Stimulated activated CD8-positive, alpha-beta memory T cell treated with anti-CD3 and anti-CD28 coated beads, Interleukin-2, amount 100 ng/mL, for 48 hours (primary cell): ENCODE data around the gene CAMTA1.

ENCODE experiments used
- DNase-seq, 2 donors: peaks; one replicate each; pipeline ENCODE4 v3.0.0-alpha.2; 2020; ENCODE audit warnings: low read depth in 2 of 2

Gene CAMTA1

DNA sequence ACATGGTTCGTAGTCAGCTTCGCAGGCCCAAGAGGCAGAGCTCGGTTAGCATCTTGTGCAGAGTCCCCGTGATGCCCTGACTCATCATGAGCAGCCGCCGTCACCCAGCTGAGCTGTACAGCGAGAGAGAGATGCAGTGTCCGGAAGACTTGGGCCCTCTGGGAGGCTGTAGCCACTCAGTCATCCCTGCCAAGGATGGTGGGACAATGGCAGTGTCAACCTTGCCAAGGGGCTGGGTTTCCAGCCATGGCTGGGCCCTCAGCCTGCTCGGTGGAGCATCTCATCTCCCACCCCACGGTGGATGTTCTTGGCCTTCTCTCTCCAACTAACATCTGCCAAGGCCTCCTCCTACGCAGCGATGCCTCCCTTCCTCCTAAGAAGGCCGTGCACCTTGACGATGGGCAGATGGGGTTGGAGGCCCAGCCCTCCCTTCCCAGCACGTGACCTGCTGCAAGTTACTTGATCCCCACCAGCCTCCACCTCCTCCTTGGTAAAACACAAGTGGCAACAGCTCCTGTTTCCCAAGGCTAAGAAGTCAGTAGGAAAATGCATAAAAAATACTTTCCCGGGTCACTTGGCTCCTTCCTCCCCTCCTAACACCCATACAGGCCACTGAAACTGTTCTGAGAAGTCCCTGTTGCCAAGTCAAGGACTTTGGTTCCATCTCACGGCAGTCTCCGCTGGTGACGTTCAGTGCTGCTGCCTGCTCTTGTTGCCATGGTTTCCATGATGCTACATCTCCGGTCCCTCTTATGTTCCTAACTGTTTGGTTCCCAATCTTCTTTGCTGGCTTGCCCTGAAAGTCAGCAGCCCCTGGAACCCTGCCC lies 601.2 kb downstream of the CAMTA1 start:
- no peak for DNase-seq

DNA sequence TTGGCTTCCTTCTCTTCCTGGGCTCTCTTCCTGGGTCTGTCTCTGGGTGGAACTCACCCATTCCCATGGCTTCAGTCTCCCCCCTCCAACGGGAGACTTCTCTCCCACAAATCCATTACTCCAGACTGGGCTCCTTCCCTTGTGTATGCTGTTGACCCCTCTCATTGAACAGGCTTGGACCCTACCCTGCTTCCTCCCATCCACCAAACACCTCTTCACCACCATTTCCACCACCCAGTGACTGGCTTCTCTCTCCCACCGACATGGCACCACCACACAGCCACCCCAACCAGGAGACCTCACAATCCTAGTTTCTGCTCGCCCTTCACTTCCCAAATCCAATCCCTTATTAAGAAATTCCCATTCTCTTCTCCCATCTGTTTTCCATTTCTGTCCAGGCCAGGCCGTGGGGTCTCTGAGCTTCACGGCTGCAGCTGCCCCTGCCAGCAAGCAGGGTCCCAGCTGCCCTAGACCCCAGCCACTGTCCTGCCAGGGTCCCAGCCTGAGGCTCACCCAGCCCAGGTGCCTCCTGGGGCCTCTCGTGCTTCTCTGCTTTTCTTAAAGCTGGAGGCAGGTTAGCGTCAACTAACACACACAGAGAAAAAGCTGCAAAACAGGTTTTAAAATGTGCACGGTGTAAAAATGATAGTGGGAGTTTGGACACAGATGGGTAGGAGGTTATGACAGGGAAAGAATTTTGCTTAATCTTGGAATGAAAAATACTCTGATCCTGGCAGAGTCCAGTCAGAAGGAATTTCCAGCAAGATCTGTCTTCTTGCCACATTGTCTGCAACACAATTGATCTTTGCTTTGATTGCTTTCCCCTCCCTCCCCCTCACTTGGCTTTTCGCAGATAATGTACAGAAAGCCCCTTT lies 602.0 kb downstream of the CAMTA1 start:
- DNase-seq, result no peak

DNA sequence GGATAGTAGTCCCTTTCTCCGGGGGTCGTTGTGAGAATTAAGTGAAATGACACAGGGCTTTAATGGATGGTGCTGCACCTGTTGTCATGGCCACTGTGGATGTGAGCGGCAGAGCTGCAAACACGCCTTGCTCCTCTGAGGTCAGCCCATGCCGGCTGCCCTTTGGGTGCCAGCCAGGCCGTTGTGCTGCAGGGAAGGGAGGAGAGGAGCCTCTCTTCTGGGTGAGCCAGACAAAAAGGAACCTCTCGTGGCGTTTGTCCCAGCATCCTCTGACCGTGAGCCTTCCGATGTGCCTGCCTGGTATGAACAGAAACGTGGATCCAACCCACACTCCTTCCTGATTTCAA lies 602.9 kb downstream of the CAMTA1 start:
- DNase-seq, result no peak

DNA sequence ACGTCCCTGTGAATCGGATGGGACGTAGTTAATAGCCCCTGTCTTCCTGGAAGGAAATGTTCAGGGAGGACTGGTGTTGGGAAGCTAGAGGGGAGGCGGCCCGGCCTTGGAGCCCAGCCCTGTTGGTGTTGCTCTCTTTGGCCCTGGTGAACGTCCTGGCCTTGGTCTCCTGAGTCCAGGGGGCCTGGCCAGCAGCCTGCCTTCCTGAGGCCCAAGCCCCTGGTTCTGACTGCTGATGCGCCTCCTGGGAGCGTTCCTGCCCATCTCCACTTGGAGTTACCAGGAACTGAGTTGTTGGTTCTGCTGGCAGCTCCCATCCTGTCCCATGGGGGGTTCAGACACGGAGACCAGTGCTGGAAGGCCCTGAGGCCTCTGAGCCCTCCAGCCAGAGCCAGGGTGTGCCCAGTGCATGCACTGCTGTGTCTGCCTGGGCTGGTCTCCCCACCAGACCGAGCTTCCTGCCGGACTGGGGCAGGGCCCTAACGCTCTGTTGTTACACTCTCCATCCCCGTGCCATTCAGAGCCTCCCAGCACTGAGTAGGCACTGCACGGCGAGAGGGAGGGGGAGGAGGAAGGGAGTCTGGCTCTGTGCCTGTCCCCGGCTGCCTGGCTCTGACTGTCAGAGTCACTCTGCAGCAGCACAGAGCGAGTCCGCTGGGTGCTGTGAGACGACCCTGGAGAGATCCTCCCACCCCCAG lies 603.4 kb downstream of the CAMTA1 start:
- DNase-seq, result no peak

DNA sequence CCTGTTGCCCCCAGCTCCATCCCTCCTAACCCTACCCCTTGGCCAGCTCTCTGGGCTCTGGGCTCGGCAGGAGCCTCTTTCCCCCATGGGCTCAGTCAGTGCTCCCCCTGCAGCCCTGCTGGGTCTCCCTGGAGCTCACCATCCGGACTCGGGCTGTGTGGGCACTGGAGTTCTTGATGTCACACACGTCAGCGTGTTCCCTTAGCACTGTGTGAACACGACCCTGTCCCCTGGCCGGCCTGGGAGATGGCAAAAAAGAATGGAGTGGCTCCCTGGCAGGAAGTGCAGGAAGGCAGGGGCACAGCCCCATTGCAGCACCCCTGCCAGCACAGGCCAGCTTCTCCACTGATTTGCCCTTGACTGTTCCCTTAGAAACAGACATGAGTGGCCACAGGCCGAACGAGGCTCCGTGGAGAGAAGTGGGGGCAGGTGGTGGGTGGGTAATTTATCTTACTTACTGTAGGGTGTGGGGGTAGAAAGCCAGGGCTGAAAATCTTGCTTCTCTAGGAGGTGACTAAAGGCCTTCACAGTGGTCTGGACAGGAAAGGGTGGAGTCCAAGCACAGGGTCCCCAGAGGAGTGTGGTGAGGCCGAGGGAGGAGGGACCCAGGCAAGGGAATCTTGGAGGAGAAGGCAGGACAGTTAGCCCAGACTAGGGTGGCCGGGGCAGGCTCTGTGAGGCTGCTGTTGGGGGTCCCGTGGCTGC lies 604.1 kb downstream of the CAMTA1 start:
- no peak for DNase-seq

DNA sequence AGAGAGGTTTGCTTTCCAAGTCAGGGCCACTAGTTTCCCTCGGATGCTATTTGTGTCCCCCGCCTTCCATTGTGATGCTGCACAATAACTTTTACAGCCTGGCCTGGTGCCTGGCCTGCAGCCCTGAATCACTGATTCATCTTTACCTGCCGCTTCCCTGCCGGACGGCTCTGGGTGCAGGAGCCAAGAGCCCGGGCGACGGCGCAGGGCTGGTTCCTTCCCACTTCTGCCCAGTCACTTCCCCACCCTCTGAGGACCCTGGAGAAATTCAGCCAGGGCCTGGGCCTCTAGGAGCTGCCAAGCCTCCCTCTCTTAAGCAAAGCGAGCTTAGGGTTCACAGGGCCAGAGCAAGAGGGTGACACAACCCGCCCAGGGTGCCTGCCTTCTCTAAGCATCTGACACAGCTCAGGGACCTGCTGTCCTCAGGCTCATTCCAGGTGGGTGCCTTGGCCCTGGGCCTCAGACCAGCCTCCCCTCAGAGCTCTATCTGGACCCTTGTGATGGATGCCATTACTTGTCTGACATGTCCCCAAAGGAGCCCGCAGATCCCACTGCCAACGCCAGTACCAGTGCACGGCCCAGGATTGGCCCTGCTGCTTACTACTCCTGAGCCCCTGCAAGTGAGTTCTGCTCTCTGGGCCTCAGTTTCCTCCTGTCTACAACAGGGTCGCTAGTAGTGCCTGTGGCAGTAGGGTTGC lies 604.8 kb downstream of the CAMTA1 start:
- no peak for DNase-seq

DNA sequence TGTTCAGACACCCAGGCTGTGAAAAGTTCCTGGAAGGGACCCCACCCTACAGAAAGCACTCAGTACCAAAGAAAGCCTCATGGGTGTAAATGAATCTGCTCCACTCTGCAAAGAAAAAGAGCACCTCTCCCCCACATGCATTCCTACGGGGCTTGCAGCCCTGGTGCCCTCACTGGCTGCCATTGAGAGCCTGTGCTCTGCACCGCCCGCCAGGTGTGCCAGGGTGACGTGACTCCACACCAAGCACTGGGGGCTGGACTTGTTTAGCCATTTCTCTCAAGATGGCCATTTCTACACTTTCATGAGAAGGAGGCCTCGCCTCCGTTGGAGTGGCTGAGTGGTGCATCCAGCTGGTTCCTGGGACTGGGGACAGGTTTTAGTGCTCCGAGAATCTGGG lies 605.3 kb downstream of the CAMTA1 start:
- DNase-seq, result no peak

DNA sequence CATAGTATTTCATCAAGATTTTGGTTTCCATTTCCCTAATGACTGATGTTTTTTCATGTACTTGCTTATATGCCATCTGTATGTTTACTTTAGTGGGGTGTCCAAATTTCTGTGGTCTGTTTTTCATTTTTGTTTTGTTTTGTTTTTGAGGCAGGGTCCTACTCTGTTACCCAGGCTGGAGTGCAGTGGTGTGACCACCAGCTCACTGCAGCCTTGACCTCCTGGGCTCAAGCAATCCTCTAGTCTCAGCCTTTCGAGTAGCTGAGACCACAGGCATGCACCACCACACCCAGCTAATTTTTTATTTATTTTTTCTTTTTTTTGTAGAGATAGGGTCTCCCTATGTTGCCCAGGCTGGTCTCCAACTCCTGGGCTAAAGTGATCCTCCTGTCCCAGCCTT lies 607.9 kb downstream of the CAMTA1 start:
- DNase-seq, result no peak

DNA sequence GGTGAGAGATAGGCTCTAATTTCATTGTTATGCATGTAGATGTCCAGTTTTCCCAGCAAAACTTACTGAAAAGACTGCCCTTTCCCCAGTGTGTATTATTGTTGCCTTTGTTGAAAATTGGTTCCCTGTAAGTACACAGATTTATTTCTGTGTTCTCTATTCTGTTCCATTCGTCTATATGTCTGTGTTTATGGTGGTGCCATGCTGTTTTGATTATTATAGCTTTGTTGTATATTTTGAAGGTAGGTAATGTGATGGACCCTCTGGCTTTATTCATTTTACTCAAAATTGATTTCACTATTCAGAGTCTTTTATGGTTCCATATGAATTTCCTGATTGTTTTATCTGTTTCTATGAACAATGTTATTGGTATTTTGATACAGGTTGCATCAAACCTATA lies 610.0 kb downstream of the CAMTA1 start:
- DNase-seq, result no peak

DNA sequence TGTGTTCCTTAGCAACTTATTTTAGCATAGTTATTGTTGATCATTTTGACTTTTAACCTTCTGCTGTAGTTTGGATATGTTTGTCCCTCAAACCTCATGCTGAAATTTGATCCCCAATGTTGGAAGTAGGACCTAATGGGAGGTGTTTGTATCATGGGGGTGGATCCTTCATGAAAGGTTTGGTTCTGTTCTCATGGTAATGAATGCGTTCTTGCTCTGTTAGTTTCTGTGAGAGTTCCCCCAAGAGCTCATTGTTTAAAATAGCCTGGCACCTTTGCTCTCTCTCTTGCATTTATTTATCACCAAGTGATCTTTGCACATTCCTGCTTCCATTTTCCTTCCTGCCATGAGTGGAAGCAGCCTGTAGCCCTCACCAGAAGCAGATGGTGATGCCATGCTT lies 613.7 kb downstream of the CAMTA1 start:
- no peak for DNase-seq

DNA sequence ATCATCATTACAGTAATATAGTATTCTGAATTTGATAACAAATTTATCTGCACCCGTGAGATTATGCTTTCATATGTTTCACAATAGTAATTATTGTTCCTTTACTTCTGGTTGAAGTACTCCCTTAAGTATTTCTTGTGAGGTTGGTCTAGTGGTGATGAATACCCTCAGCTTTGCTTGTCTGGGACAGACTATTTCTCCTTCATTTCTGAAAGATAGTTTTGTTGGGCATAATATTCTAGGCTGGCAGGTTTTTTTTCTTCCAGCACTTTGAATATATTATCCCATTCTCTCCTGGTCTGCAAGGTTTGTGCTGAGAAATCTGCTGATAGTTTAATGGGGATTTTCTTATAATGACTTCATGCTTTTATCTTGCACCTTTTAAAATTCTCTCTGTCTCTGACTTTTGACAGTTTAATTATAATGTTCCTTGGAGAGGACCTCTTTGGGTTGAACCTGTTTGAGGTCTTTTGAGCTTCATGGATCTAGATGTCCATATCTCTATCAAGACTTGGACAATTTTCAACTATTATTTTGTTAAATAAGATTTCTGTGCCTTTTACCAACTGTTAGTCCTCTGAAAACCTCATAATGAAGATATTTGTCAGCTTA lies 614.4 kb downstream of the CAMTA1 start:
- DNase-seq, result no peak

DNA sequence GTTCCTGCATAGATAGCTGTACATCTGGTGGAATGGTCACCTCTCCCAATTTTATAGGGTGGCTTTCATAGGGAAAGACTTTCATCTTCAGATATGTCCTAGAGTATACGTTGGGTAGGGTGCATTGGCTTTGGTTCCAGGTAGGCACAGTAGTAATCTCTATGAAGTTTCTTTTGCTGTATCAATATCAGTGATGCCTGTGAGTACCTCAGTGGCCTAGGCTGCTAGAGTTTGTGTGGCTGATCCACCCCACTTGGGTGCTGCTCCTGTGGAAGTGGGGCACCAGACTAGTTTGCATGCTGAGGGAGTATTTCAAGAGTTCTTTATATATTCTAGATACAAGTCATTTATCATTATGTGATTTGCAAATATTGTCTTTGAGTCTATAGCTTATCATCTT lies 615.3 kb downstream of the CAMTA1 start:
- DNase-seq, result no peak

DNA sequence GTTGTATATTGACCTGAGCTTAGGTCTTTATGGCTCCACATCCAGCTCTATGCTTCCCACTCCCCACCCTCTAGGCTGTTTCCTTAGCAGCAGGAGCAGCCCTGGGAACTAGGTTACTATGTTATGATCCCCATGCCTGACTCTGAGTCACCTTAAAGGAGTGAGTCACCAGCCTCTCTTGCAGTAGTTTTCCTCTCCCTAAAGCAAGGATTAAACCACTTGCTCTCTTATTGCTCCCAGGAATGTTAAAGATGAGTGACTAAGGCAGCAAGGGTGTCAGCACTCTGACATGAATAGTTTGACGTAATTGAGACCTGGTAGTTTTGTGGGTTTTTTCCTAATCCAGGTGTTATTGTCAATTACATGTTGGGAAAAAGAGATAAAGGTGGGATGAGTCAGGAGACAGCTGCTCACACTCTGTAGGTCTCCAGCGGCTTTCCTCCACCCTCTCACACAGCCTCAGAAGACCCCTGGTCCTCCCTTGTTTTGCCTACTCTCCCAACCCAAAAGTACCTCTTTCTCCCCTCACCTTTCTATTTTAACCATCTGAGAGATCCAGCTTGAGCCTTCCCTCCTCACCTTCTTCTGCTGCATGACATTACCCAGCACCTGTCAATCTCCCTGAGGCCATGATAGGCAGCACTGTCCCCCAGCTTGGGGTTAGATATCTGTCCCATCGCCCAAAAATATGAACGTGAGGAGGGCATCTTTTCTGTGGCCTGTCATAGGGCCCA lies 616.7 kb downstream of the CAMTA1 start:
- DNase-seq, result no peak

DNA sequence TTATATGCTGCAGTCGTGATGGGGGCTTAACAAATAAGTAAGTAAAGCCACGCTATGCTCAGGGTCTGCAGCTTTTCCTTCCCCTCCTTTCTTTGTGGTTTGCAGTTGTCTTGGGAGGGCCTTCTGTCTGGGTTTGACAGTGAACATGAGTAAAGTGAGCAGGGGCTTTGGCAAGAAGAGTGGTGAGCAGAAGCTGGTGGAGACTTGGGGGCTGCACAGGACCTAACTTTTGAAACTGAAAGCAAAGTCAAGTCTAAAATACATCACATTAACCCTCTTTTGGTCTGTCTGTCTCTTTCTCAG lies 617.2 kb downstream of the CAMTA1 start:
- no peak for DNase-seq

DNA sequence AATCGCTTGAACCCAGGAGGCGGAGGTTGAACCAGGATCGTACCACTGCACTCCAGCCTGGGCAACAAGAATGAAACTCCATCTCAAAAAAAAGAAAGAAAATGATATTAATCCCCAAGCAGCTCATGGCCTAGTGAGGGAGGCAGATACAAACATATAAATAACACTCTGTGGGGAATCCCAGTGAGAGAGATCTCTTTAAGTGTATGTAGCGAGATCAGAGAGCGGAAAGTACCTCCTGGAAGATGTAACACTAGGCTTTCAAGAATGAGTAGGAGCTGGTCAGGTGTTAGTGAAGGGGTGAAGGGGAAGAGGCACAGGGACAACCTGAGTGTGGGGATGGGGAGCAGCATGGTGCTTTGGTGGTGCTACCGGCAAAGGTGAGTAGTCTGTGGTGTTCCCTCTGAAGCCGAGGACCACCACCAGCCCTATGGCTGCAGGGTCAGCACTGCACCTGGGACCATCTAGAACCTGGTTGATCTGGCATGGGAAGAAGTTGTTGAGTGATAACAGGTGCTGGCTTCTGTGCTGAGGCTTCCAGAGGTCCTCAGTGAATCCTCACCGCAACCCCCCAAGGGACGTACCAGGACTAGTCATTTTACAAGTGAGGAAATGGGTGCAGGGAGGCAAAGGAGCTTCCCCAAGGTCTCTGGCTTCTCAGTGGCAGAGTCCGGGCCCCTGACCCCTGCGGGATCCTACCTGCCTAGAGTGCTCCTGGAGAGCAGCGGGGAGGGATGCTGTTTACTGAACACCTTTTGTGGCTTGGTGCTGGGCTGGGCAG lies 618.2 kb downstream of the CAMTA1 start:
- no peak for DNase-seq

DNA sequence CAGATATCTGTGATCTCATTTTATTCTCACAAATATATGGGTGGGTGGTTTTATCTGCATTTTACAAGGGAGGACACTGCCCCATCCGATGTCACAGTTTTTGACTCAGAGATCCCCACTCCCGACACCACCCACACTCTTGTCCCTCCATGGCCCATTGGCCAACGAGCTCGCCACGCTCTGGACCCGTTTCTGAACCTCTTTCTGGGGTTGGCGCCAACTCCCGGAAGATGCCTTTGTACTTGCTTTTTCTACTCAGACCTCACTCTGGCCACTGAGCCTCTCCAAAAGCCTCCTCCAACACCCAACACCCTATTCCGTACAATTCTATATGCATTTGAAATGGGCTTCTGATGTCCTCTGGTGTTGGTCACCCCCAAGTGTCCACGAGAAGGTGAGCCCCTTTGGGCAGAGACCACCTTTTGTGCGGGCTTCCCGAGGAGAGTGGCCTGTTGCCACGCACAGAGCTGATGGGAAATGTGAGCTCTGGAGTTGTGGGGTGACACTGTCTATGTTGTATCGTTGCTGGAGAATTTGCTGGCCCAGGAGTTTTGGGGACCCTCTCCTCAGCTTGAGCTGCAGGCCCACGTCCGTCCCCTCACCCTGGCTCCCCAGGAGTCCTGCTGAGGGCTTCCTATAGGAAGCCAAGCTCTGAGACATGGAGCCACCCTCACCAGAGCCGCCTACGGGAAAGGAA lies 618.9 kb downstream of the CAMTA1 start:
- no peak for DNase-seq

DNA sequence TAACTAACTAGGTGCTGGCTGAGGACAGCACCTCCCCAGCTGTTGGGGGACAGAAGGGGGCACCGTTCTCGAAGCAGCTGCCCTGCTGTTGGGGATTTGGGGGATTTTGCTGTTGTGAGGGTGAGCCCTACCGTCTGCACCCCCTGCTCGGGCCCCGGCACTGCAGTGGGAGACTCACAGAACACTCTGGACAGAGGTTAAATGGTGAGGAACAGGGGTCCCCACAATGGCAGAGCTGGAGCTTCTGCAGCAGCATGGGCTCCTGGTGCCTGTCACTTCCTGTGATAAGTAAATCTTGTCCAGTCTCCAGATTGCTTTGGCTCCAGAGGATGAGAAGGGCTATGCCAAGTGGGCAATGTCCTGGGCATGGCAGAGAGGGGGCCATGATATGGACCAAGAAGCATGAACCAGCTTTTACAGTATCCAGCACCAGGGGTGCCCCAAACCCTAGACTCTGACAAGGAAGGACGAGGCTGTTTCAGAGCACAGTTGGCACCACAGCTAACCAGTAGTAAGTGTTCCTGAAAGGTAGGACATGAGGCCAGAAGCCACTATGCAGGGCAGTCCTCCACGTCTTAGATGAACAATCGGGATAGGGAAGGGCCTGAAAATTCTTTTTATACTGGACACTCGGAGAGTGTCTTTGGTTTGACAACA lies 620.7 kb downstream of the CAMTA1 start:
- DNase-seq, result no peak
